Raji (cell line): ENCODE data around the gene MAP1A.

Experiments
- POLR2A ChIP-seq: IDR thresholded peaks from 2 replicates; pipeline ENCODE4 v1.6.1; 2011; ENCODE audit warnings: low read depth, low read length, control low read depth; ENCODE audit not compliant: insufficient read depth

MAP1A gene

GRCh38 chr15:43517354-43518196, at the start of gene MAP1A:
MAP1A (plus strand) TSS chr15:43517608; CDS start chr15:43521474, 3,866 bp downstream.
- no peak for TF ChIP-seq POLR2A

DNA sequence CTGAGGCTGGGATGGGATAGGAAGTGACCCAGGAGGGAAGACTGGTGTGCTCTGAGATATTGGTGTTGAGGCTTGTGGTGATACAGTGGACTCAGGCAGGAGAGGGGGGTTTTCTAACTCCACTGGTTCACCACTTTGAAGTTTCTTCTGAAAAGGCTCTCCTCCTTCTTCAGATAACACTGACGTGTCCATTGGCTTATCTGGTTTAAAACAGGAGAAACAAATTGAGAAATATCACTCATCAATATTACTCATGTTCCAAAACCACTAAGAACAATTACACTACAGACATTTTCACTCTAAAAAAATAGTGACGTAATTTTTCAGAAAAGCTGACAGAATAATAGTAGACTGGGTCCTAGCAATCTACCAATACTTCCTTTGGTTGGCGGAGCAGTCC, 47.5 kb upstream of the MAP1A start:
- no peak for TF ChIP-seq POLR2A

GRCh38 chr15:43471975-43472374, 45.4 kb upstream of the MAP1A start:
- no peak for TF ChIP-seq POLR2A

DNA sequence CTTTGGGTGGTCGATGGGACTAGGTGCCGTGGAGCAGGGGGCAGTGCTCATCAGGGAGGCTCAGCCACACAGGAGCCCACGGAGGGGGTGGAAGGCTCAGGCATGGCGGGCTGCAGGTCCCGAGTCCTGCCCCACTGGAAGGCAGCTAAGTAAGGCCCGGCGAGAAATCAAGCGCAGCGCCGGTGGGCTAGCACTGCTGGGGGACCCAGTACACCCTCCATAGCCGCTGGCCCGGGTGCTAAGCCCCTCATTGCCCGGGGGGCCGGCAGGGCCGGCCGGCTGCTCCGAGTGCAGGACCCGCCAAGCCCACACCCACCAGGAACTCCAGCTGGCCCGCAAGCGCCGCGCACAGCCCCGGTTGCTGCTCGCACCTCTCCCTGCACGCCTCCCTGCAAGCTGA, 43.5 kb upstream of the MAP1A start:
- no peak for TF ChIP-seq POLR2A

DNA sequence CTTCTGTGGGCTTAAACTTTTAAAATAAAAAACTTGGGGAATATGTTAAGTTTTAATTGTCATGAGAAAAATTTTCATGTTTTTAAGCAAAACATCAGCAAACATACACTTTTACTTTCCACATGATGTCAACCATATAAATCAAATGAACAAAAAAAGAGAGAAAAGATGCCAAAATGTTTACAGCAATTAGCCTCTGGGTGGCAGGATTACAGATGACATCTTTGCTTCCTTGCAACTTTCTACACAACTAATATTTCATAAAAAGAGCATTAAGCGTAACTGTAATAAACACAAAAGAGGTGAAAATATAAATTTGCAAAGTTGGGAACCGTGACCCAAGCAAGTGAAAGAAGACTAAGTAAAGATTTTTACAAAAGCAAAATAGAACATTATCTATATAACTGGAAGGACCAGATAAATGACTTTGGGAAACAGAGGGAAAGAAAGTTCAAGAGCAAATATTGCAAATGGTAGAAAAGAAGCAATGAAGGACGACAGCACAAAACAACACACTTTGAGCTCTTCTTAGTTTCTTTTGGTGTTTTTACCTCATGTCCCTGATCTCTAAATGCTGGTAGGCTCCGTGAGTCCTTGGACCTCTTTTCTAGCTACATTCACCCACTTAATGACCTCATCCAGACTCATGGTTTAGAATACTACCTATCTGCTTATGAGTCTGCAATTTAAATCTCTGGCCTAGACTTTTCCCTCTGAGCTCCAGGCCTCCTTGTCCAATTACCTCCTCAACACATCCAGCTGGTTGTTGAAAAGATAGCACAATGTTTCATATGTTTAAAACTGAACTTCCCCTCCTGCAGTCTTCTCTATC, 33.9 kb upstream of the MAP1A start:
- TF ChIP-seq POLR2A = no peak

DNA sequence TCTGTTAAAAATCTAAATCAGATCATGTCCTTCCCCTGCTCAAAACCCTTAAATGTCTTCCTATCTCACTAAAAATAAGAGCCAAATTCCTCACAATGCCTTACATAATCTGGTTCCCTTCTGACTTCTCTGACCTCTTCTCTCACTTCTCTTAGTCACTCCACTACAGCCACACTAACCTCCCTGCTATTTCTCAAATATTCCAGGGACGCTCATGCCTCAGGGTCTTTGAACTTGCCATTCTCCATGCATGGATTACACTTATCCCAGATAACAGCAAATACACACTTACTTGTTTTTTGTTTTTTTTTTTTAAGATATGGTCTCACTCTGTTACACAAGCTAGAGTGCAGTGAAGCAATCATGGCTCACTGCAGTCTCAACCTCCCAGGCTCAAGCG, 33.0 kb upstream of the MAP1A start:
- no peak for TF ChIP-seq POLR2A

DNA sequence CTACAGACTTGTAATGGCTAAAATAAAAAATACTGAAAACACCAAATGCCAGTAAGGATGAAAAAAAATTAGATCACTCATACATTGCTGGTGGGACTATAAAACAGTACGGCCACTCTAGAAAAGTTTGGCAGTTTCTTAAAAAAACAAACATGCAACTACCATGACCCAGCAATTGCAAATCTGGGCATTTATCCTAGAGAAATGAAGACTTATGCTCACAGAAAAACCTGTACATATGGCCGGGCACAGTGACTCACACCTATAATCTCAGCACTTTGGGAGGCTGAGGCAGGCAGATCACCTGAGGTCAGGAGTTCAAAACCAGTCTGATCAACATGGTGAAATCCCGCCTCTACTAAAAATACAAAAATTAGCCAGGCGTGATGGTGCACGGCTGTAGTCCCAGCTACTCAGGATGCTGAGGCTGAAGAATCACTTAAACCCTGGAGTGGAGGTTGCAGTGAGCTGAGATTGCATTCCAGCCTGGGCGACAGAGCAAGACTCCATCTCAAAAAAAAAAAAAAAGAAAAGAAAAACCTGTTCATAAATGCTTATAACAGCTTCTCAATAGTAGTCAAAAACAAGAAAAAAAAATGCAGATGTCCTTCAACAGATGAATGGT, 30.0 kb upstream of the MAP1A start:
- no peak for TF ChIP-seq POLR2A

DNA sequence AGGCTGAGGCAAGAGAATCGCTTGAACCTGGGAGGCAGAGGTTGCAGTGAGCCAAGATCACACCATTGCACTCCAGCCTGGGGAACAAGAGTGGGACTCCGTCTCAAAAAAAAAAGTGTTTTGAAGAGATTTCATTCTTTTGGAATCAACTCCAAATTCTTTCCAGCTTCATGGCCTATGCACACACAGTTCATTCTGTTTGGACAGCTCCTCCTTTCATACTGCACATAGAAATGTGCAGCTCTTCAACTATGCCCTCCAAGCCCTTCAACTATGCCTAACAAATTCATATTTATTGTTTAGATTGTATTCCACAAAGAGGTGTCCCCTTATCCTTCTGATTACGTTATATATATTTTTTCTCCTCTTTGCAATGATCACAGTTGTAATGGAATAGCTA, 28.6 kb upstream of the MAP1A start:
- no peak for TF ChIP-seq POLR2A

DNA sequence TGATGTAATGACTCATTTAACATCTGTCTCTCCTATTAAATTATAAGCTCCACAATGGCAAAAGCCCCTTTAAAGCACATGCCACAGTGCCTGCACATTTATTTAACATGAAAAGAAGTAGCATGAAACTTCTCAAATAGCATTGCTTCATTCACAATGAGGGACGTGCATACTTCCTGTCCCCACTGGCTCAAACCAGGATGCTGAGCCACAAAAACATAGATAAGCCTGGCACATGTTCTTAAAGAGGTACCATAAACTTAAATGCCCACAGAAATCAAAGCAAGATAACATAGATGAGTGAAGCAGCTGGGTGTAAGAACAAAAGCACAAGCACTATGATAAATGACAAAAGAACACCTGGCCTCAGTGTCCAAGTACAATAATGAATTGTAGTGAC, 28.2 kb upstream of the MAP1A start:
- TF ChIP-seq POLR2A = no peak

DNA sequence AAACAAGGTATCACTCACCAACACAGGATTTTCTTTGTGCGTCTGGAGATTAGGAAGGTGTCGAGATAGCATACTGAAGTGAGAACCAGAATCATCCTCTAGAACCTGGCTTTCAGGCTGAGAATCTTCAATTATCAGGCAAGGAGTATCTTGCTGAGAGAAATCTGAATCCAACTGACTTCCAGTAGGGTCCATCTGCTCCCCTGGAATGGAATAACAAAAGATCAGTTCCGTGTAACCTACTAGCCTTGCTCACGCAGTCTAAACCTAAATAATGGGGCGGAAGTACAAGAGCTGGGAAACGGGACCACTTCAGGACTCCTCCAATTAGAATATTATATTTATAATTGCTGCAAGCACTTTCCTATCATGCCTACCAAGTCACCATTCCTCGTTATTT, 25.1 kb upstream of the MAP1A start:
- no peak for TF ChIP-seq POLR2A

DNA sequence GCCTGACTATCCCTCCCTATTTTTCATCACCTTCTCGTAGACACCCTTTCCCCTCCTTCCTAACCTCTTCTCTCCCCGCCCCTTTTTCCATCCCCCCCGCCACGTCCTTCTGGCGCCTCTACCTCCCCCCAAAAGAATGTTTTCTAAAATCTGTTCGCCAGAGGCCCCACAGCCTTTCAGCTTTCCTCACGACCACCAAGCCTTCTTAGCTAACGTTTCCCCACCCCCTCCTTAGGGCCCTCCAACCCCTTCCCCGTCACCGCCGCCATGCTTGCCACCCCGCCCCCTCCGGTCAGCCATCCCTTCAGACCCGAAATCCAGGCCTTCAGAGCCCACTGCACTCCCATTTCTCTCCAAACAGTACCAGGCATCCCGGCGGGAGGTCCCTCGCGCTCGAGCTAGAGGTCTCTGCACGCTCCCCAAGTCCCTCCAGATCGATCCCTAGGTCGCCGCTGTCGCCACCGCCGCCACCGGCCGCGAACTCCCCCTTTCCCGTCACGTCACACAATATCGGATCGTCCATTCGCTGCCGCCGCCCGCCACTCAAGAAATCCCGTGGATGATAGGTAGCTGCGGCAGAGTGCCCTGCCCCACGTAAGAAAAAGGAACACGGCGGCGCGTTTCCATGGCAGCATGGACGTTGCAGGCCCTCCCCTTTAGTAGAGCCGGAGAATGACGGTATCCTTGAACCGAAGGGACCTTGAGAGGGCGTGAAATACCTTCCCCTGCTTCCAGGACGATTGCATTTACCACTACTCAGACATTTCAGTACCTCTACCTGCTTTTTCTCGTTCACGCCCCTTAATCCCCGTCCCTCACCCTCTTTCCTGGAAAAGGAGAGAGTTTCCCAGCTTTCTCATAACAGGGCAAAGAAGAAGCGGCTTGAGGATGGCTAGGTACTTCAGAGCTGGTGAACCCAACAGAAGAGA, 24.5 kb upstream of the MAP1A start, which contains the start of gene TP53BP1:
TSS of gene TP53BP1 (minus strand) at position 484 of the 929 bp plus-strand sequence. CDS start at position 371, 113 bp downstream.
- TF ChIP-seq POLR2A = peak; percentile 61

GRCh38 chr15:43493703-43494472, 23.5 kb upstream of the MAP1A start:
- no peak for TF ChIP-seq POLR2A

GRCh38 chr15:43498990-43499389, 18.4 kb upstream of the MAP1A start:
- TF ChIP-seq POLR2A = no peak

- no peak for TF ChIP-seq POLR2A
Observed at GRCh38 chr15:43499635-43500034, 17.8 kb upstream of the MAP1A start.
